ENCODE measurements around the gene ALLC. TPM values are rescaled to one million over a fixed set of nuclear protein-coding genes. Genes with fewer than 3 reads are reported as not detected.

Gene ALLC
- total and polyA plus RNA-seq, 3 donors from 2014 or later = 8.1 to 35.1 (median 18.5) TPM

DNA sequence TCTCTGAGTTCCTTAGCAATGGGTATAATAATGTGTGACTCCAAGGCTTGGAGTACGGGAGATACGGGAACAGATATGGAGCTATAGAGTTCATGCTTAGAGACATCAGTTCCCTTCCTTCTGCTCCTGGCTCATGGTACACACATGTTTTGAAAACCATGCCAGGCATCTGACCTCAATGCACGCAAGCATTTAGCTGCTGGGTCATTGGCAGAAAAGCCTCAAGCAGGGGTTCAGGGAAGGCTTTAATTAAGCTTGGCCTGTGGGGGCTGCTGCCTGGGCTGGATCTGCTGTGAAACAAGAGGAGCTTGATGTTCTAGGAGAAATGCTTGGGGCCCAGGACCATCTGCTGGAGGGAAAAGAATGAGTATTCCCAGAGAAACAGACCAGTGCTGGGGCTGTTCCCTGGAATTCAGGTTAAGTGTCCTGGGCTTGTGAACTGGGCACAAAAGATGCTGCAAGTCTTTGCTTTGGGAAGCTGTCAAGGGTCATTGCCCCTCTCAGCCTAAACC, 3.2 kb downstream of the ALLC start:
- TF ChIP-seq, protein P1, sequence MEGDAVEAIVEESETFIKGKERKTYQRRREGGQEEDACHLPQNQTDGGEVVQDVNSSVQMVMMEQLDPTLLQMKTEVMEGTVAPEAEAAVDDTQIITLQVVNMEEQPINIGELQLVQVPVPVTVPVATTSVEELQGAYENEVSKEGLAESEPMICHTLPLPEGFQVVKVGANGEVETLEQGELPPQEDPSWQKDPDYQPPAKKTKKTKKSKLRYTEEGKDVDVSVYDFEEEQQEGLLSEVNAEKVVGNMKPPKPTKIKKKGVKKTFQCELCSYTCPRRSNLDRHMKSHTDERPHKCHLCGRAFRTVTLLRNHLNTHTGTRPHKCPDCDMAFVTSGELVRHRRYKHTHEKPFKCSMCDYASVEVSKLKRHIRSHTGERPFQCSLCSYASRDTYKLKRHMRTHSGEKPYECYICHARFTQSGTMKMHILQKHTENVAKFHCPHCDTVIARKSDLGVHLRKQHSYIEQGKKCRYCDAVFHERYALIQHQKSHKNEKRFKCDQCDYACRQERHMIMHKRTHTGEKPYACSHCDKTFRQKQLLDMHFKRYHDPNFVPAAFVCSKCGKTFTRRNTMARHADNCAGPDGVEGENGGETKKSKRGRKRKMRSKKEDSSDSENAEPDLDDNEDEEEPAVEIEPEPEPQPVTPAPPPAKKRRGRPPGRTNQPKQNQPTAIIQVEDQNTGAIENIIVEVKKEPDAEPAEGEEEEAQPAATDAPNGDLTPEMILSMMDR (IDR thresholded peaks at IDR 0.05) = no peak
- TF ChIP-seq POLR2A (IDR thresholded peaks at IDR 0.05) = no peak
- Histone ChIP-seq H3K4me3 (no peak overlapping the region), H3K4me1 (peaks cover 28% of the 10 kb centered on the region), H3K27ac (no peak overlapping the region), H3K36me3 (ENCODE audit: low read depth, missing control alignments) (no peaks in the 10 kb centered on the region), H3K27me3 (no peaks in the 10 kb centered on the region), H3K9me3 (no peaks in the 10 kb centered on the region)
- no peak for DNase-seq
- intact Hi-C loops (cut with DNase I; ENCODE audit: low total_unique reads) = no loop called here
- 66 to 80% methylated on average over 3 of the region's 3 CpGs for WGBS, 2 donors

DNA sequence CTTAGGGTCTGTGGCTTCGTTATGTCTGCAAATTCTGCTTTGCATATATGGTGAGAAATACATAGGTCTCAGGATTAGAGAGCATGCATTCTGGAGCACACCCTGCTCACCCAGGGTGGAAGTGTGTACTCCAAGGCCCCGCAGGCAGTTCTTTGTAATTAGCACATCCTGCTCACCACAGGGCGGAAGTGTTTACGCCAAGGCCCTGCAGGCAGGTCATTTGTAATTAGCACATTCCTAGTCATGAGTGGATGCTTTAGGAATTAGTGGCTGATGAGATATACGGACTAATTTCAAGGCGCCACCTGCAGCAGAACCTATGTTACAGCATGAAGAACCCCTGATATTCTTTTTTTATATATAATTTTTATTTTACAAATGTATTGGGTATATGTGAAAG, 4.2 kb downstream of the ALLC start:
- no peak overlapping the region for H3K27ac ChIP-seq
- H3K9me3 ChIP-seq = no peaks in the 10 kb centered on the region
- WGBS, 2 donors = 74 to 80% methylated on average over 6 of the region's 6 CpGs
- intact Hi-C loops (cut with DNase I; ENCODE audit: low total_unique reads) = no loop called here
- no peaks in the 10 kb centered on the region for H3K36me3 ChIP-seq (ENCODE audit: low read depth, missing control alignments)
- H3K27me3 ChIP-seq = no peaks in the 10 kb centered on the region
- no peak for DNase-seq
- TF ChIP-seq POLR2A (IDR thresholded peaks at IDR 0.05) = no peak
- TF ChIP-seq, protein P1 (IDR thresholded peaks at IDR 0.05) = no peak
- peaks cover 20% of the 10 kb centered on the region for H3K4me1 ChIP-seq
- H3K4me3 ChIP-seq = no peak overlapping the region

DNA sequence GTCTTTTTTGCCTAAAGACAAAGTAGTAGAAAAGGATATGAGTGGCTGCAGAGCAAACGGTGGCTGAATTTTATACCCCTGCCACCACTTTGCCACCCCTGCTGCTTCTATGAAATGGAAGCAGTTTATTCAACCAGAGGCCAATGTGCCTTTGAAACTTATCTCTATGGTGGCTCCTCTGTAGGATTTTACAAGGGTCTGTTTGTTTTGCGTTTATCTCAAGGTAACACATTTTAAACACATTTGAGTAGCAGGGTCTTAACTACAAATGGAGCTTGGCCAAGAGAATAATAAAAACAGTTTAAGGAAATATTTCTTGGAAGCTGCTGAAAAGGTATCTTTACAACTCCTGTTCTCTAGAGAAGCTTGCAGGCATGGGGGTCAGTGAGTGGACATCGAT, 6.1 kb downstream of the ALLC start:
- TF ChIP-seq POLR2A (IDR thresholded peaks at IDR 0.05) = no peak
- peaks cover 8% of the 10 kb centered on the region for H3K4me1 ChIP-seq
- no peaks in the 10 kb centered on the region for H3K27me3 ChIP-seq
- no peak for DNase-seq
- no peaks in the 10 kb centered on the region for H3K36me3 ChIP-seq (ENCODE audit: low read depth, missing control alignments)
- no peak overlapping the region for H3K27ac ChIP-seq
- no peak overlapping the region for H3K4me3 ChIP-seq
- no peaks in the 10 kb centered on the region for H3K9me3 ChIP-seq
- intact Hi-C loops (cut with DNase I; ENCODE audit: low total_unique reads) = no loop called here
- WGBS, 2 donors = 45 to 63% methylated on average over 3 of the region's 3 CpGs

DNA sequence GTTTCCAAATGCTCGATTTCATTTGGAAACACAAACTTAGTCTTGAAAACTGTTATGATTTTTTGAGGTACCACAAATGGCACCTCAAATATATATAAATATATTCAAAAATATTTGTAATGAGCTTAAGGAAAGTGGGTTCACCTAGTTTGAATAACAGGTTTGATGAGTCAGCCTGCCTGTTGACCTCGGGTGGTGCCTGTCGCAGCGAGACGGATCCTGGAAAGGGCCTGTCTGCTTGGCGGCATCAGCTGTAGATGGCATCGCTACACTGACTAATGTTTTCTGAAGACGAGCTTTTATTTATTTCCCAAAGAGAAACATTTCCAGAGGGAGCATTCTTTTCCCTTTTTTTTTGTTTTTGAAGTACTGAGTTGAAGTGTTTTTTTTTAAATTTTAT, 6.9 kb downstream of the ALLC start:
- Histone ChIP-seq H3K27me3 (no peaks in the 10 kb centered on the region), H3K4me1 (no peaks in the 10 kb centered on the region), H3K9me3 (no peaks in the 10 kb centered on the region), H3K4me3 (no peak overlapping the region), H3K27ac (no peak overlapping the region), H3K36me3 (ENCODE audit: low read depth, missing control alignments) (no peaks in the 10 kb centered on the region)
- no peak for DNase-seq
- 88 to 90% methylated on average over 8 of the region's 8 CpGs for WGBS, 2 donors
- TF ChIP-seq, protein P1 (IDR thresholded peaks at IDR 0.05) = no peak
- TF ChIP-seq POLR2A (IDR thresholded peaks at IDR 0.05) = no peak
- intact Hi-C loops (cut with DNase I; ENCODE audit: low total_unique reads) = no loop called here

DNA sequence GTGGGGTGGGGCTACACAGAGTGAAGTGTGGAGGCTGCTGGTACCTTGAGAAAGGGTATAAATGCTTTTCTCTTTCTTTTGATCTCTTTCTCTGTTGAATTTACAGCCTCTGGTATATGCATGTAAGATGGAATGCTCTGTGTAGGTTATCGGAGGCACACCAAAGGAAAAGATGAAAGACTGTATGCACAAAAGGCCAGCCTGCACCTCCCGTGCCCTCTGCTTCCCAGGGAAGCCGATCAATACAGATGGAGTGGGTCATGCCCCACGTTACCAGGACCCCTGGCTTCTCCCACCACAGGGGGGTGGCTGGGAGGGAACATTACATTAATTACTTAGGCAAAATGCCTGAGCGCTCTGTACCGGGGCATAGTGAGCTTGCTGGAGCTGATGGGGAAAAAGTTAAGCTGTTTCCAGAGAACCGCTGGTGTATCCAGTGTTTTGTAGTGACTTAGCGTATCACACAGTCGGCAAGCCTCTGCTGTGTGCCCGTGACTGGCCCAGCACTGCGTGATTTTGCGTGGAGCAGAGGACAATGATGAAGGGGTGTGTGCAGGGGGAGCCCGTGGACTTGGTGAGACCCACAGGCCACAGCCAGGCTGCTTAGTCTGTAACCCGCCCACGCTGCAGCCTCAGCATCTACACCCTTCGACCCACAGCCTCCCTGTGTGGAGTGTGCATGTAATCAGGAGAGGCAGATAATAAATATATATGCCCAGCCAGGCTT, 8.0 kb downstream of the ALLC start:
- WGBS, 2 donors = 78 to 88% methylated on average over 13 to 16 of the region's 16 CpGs
- Histone ChIP-seq H3K36me3 (ENCODE audit: low read depth, missing control alignments) (no peaks in the 10 kb centered on the region), H3K4me1 (no peaks in the 10 kb centered on the region), H3K27me3 (no peaks in the 10 kb centered on the region), H3K4me3 (no peak overlapping the region), H3K27ac (no peak overlapping the region), H3K9me3 (no peaks in the 10 kb centered on the region)
- DNase-seq = no peak
- intact Hi-C loops (cut with DNase I; ENCODE audit: low total_unique reads) = no loop called here
- TF ChIP-seq, protein P1 (IDR thresholded peaks at IDR 0.05) = no peak
- no peak for TF ChIP-seq POLR2A (IDR thresholded peaks at IDR 0.05)

All from testis (tissue), 3 donors.